GM19455 (cell line): ENCODE results near the gene HOXA6.
A peak's percentile ranks its signal among the peaks of the same experiment; 100 is the strongest.

Source experiments
- ATAC-seq: cut with Tn5 transposase; IDR thresholded peaks from one replicate; pipeline ENCODE4 v1.9.1; 2021; ENCODE audit not compliant: unreplicated experiment

Gene HOXA6

GRCh38 chr7:27141137-27141922 is 6.2 kb downstream of the HOXA6 start:
- ATAC-seq: no peak

- no peak for ATAC-seq
Measured at GRCh38 chr7:27140126-27140857, 7.3 kb downstream of the HOXA6 start.

- ATAC-seq: no peak
Measured at GRCh38 chr7:27139334-27140125, 8.0 kb downstream of the HOXA6 start.

GRCh38 chr7:27138985-27139333 is 8.6 kb downstream of the HOXA6 start:
- no peak for ATAC-seq

- ATAC-seq: no peak
Measured at GRCh38 chr7:27138472-27138871, 9.1 kb downstream of the HOXA6 start.

- ATAC-seq: no peak
Measured at GRCh38 chr7:27137640-27138315, 9.8 kb downstream of the HOXA6 start.

- ATAC-seq: no peak
Measured at GRCh38 chr7:27134392-27134791, 13.2 kb downstream of the HOXA6 start.

GRCh38 chr7:27133409-27134231 is 14.0 kb downstream of the HOXA6 start:
- ATAC-seq: no peak

GRCh38 chr7:27132978-27133377 is 14.6 kb downstream of the HOXA6 start:
- no peak for ATAC-seq

GRCh38 chr7:27132214-27132613 is 15.4 kb downstream of the HOXA6 start:
- ATAC-seq: no peak

GRCh38 chr7:27131390-27131819 is 16.2 kb downstream of the HOXA6 start:
- ATAC-seq: no peak

GRCh38 chr7:27130540-27131389 is 16.8 kb downstream of the HOXA6 start, which contains the start of gene HOXA4:
Gene HOXA4, minus strand, starts transcription at chr7:27130757. Its CDS starts 24 bp downstream, at chr7:27130733.
- peak; percentile 69 for ATAC-seq

GRCh38 chr7:27129729-27130539 is 17.6 kb downstream of the HOXA6 start:
- peak; percentile 27 for ATAC-seq

- no peak for ATAC-seq
Measured at GRCh38 chr7:27128776-27129728, 18.5 kb downstream of the HOXA6 start.

- no peak for ATAC-seq
Measured at GRCh38 chr7:27128034-27128433, 19.5 kb downstream of the HOXA6 start.

GRCh38 chr7:27126596-27127327 is 20.8 kb downstream of the HOXA6 start:
- ATAC-seq: no peak

- no peak for ATAC-seq
Measured at GRCh38 chr7:27125986-27126394, 21.6 kb downstream of the HOXA6 start.
